Stimulated activated memory B cell treated with anti-CD40 and anti-IgM and Interleukin-4, amounts not matched to agents 10 μg/mL and 1 μg/mL and 100 μg/mL, for 72 hours (primary cell): ENCODE results near the gene BAD.
A peak's percentile ranks its signal among the peaks of the same experiment; 100 is the strongest.
"Not testable (repeated sequence)": the region's sequence is repeated elsewhere in the genome, so short reads cannot be mapped to it uniquely, and the experiment has no call there.

Source experiments
- ATAC-seq: fragments of 150-1000 bp; cut with Tn5 transposase; 2 replicates; pipeline ENCODE4 v1.10.0; 2021
- H3K27ac Mint-ChIP-seq: one replicate; pipeline ENCODE4 v1.8.0; 2022; ENCODE audit warnings: mild to moderate bottlenecking, mixed read lengths
- H3K27me3 Mint-ChIP-seq: one replicate; pipeline ENCODE4 v1.8.0; 2022; ENCODE audit warnings: mixed read lengths
- H3K36me3 Mint-ChIP-seq: one replicate; pipeline ENCODE4 v1.8.0; 2022; ENCODE audit warnings: mixed read lengths
- H3K4me1 Mint-ChIP-seq: one replicate; pipeline ENCODE4 v1.8.0; 2022; ENCODE audit warnings: mixed read lengths
- H3K4me3 Mint-ChIP-seq: one replicate; pipeline ENCODE4 v1.8.0; 2022; ENCODE audit warnings: mild to moderate bottlenecking, moderate library complexity, mixed read lengths
- H3K9me3 Mint-ChIP-seq: one replicate; pipeline ENCODE4 v1.8.0; 2022; ENCODE audit warnings: mixed read lengths

The BAD gene

GRCh38 chr11:64251016-64251752, 33.3 kb downstream of the BAD start, which contains the start of gene PLCB3:
Gene PLCB3, plus strand, starts transcription at chr11:64251530. Its CDS starts 120 bp downstream, at chr11:64251650.
- no peaks in the 10 kb centered on the region for H3K9me3 Mint-ChIP-seq
- no peaks in the 10 kb centered on the region for H3K27me3 Mint-ChIP-seq
- H3K36me3 Mint-ChIP-seq: no peaks in the 10 kb centered on the region
- H3K4me3 Mint-ChIP-seq: peak within 1 kb of the TSS; percentile 86
- ATAC-seq: peak; percentile 73
- peak within 1 kb of the TSS; percentile 36 for H3K27ac Mint-ChIP-seq
- peaks cover 50% of the 10 kb centered on the region for H3K4me1 Mint-ChIP-seq

GRCh38 chr11:64250415-64251015, 34.0 kb downstream of the BAD start:
- peak overlapping the region; percentile 35 for H3K27ac Mint-ChIP-seq
- ATAC-seq: no peak

GRCh38 chr11:64249563-64250414, 34.7 kb downstream of the BAD start:
- H3K4me1 Mint-ChIP-seq: peaks cover 62% of the 10 kb centered on the region
- H3K9me3 Mint-ChIP-seq: no peaks in the 10 kb centered on the region
- ATAC-seq: no peak
- H3K27me3 Mint-ChIP-seq: no peaks in the 10 kb centered on the region
- H3K36me3 Mint-ChIP-seq: no peaks in the 10 kb centered on the region
- H3K27ac Mint-ChIP-seq: no peak overlapping the region
- H3K4me3 Mint-ChIP-seq: peak overlapping the region; percentile 26

More at GRCh38 chr11:64250415-64251015, 34.0 kb downstream of the BAD start:
- peak overlapping the region; percentile 79 for H3K4me3 Mint-ChIP-seq
- peaks cover 56% of the 10 kb centered on the region for H3K4me1 Mint-ChIP-seq
- H3K36me3 Mint-ChIP-seq: no peaks in the 10 kb centered on the region
- H3K9me3 Mint-ChIP-seq: no peaks in the 10 kb centered on the region
- no peaks in the 10 kb centered on the region for H3K27me3 Mint-ChIP-seq

- no peaks in the 10 kb centered on the region for H3K36me3 Mint-ChIP-seq
- H3K9me3 Mint-ChIP-seq: no peaks in the 10 kb centered on the region
- no peaks in the 10 kb centered on the region for H3K27me3 Mint-ChIP-seq
- no peak overlapping the region for H3K4me3 Mint-ChIP-seq
- H3K27ac Mint-ChIP-seq: no peak overlapping the region
- ATAC-seq: no peak
- H3K4me1 Mint-ChIP-seq: peaks cover 62% of the 10 kb centered on the region
Observed at GRCh38 chr11:64249038-64249437, 35.4 kb downstream of the BAD start.

GRCh38 chr11:64248578-64248977, 35.9 kb downstream of the BAD start:
- Mint-ChIP-seq H3K27me3 (no peaks in the 10 kb centered on the region), H3K27ac (no peak overlapping the region), H3K4me3 (no peak overlapping the region), H3K9me3 (no peaks in the 10 kb centered on the region), H3K4me1 (peaks cover 62% of the 10 kb centered on the region), H3K36me3 (peaks cover 3% of the 10 kb centered on the region)
- no peak for ATAC-seq

- no peak for ATAC-seq
- Mint-ChIP-seq H3K4me3 (peak overlapping the region; percentile 87), H3K27ac (peak overlapping the region; percentile 88), H3K9me3 (no peaks in the 10 kb centered on the region), H3K27me3 (no peaks in the 10 kb centered on the region), H3K4me1 (peaks cover 62% of the 10 kb centered on the region), H3K36me3 (peaks cover 10% of the 10 kb centered on the region)
Observed at GRCh38 chr11:64247729-64248531, 36.5 kb downstream of the BAD start.

GRCh38 chr11:64246871-64247728, 37.4 kb downstream of the BAD start, which contains the start of gene PPP1R14B:
Gene PPP1R14B, minus strand, starts transcription at chr11:64246943. Its CDS starts 270 bp downstream, at chr11:64246673.
- H3K9me3 Mint-ChIP-seq: no peaks in the 10 kb centered on the region

GRCh38 chr11:64246621-64246870, 37.9 kb downstream of the BAD start:
- Mint-ChIP-seq H3K27ac (peak overlapping the region; percentile 88), H3K4me3 (peak overlapping the region; percentile 87), H3K36me3 (peaks cover 18% of the 10 kb centered on the region), H3K4me1 (peaks cover 60% of the 10 kb centered on the region)
- ATAC-seq: peak; percentile 3
- not testable (repeated sequence) for H3K9me3 Mint-ChIP-seq, H3K27me3 Mint-ChIP-seq

More at GRCh38 chr11:64246871-64247728, 37.4 kb downstream of the BAD start, which contains the start of gene PPP1R14B:
- no peaks in the 10 kb centered on the region for H3K27me3 Mint-ChIP-seq
- peaks cover 64% of the 10 kb centered on the region for H3K4me1 Mint-ChIP-seq
- peak; percentile 72 for ATAC-seq
- H3K4me3 Mint-ChIP-seq: peak within 1 kb of the TSS; percentile 95
- H3K27ac Mint-ChIP-seq: peak within 1 kb of the TSS; percentile 88
- peaks cover 18% of the 10 kb centered on the region for H3K36me3 Mint-ChIP-seq

GRCh38 chr11:64245797-64246620, 38.5 kb downstream of the BAD start:
- Mint-ChIP-seq H3K36me3 (peaks cover 18% of the 10 kb centered on the region), H3K4me1 (peaks cover 58% of the 10 kb centered on the region), H3K27me3 (no peaks in the 10 kb centered on the region), H3K27ac (peak overlapping the region; percentile 88), H3K9me3 (no peaks in the 10 kb centered on the region), H3K4me3 (peak overlapping the region; percentile 95)
- ATAC-seq: no peak

- Mint-ChIP-seq H3K36me3 (peaks cover 18% of the 10 kb centered on the region), H3K27ac (peak overlapping the region; percentile 88), H3K9me3 (no peaks in the 10 kb centered on the region), H3K4me1 (peaks cover 56% of the 10 kb centered on the region), H3K4me3 (peak overlapping the region; percentile 95), H3K27me3 (no peaks in the 10 kb centered on the region)
- ATAC-seq: no peak
Observed at GRCh38 chr11:64245401-64245796, 39.1 kb downstream of the BAD start.

GRCh38 chr11:64244966-64245365, 39.5 kb downstream of the BAD start:
- no peaks in the 10 kb centered on the region for H3K9me3 Mint-ChIP-seq
- H3K36me3 Mint-ChIP-seq: peaks cover 18% of the 10 kb centered on the region
- no peaks in the 10 kb centered on the region for H3K27me3 Mint-ChIP-seq
- peak overlapping the region; percentile 95 for H3K4me3 Mint-ChIP-seq
- no peak for ATAC-seq
- H3K27ac Mint-ChIP-seq: peak overlapping the region; percentile 88
- H3K4me1 Mint-ChIP-seq: peaks cover 56% of the 10 kb centered on the region

GRCh38 chr11:64244107-64244506, 40.4 kb downstream of the BAD start:
- ATAC-seq: no peak
- no peaks in the 10 kb centered on the region for H3K27me3 Mint-ChIP-seq
- no peaks in the 10 kb centered on the region for H3K9me3 Mint-ChIP-seq
- peak overlapping the region; percentile 13 for H3K4me3 Mint-ChIP-seq
- peaks cover 24% of the 10 kb centered on the region for H3K36me3 Mint-ChIP-seq
- peaks cover 63% of the 10 kb centered on the region for H3K4me1 Mint-ChIP-seq
- peak overlapping the region; percentile 99 for H3K27ac Mint-ChIP-seq

- peak overlapping the region; percentile 99 for H3K27ac Mint-ChIP-seq
- no peak for ATAC-seq
- no peaks in the 10 kb centered on the region for H3K27me3 Mint-ChIP-seq
- H3K9me3 Mint-ChIP-seq: no peaks in the 10 kb centered on the region
- H3K36me3 Mint-ChIP-seq: peaks cover 31% of the 10 kb centered on the region
- peaks cover 70% of the 10 kb centered on the region for H3K4me1 Mint-ChIP-seq
- H3K4me3 Mint-ChIP-seq: peak overlapping the region; percentile 86
Observed at GRCh38 chr11:64243236-64243854, 41.1 kb downstream of the BAD start.
